CD4-positive, CD25-positive, alpha-beta regulatory T cell (primary cell): Measurements from ENCODE around the gene BPIFA2. TPM values are rescaled to one million over a fixed set of nuclear protein-coding genes. Genes with fewer than 3 reads are reported as not detected.
A peak's percentile ranks its signal among the peaks of the same experiment; 100 is the strongest.

ENCODE experiments used
- ATAC-seq, 2 donors: fragments of 150-1000 bp; cut with Tn5 transposase; one replicate each; pipeline ENCODE4 v1.10.0; 2021; ENCODE audit warnings: low read depth in 2 of 2, moderate number of reproducible peaks in 2 of 2, moderate library complexity in 1 of 2
- DNase-seq, 3 donors: peaks; one replicate each; pipeline versions ENCODE4 v3.0.0 to v3.0.0-alpha.2; 2012 to 2022; ENCODE audit warnings: mixed read lengths in 1 of 3
- H3K27ac ChIP-seq: one replicate; pipeline ENCODE4 v1.7.0; 2013; ENCODE audit warnings: mild to moderate bottlenecking, low read length; ENCODE audit not compliant: insufficient read depth, poor library complexity, severe bottlenecking
- H3K27me3 ChIP-seq: one replicate; pipeline ENCODE4 v1.7.0; 2013; ENCODE audit warnings: low read length; ENCODE audit not compliant: control insufficient read depth, insufficient read depth
- H3K36me3 ChIP-seq: one replicate; pipeline ENCODE4 v1.7.0; 2013; ENCODE audit warnings: mild to moderate bottlenecking, low read length, moderate library complexity; ENCODE audit not compliant: control insufficient read depth, insufficient read depth
- H3K4me1 ChIP-seq: 2 replicates; pipeline ENCODE4 v1.7.0; 2013; ENCODE audit warnings: mild to moderate bottlenecking, low read length; ENCODE audit not compliant: insufficient read depth, control insufficient read depth, poor library complexity, severe bottlenecking
- H3K4me3 ChIP-seq: one replicate; pipeline ENCODE4 v1.7.0; 2013; ENCODE audit warnings: low read depth, mild to moderate bottlenecking, low read length, moderate library complexity
- H3K9me3 ChIP-seq, 2 experiments: 1 replicate in 1 of 2; 2 replicates in 1 of 2; pipeline ENCODE4 v1.7.0; 2013; ENCODE audit warnings: low read length in 2 of 2, mild to moderate bottlenecking in 1 of 2, moderate library complexity in 1 of 2; ENCODE audit not compliant: control insufficient read depth in 2 of 2
- H3K27ac Mint-ChIP-seq, 3 donors: one replicate each; pipeline ENCODE4 v1.8.0; 2020 to 2022; ENCODE audit warnings: mild to moderate bottlenecking in 3 of 3, mixed read lengths in 3 of 3, moderate library complexity in 2 of 3
- H3K27me3 Mint-ChIP-seq: one replicate; pipeline ENCODE4 v1.8.0; 2022; ENCODE audit warnings: mild to moderate bottlenecking, mixed read lengths
- H3K36me3 Mint-ChIP-seq: one replicate; pipeline ENCODE4 v1.8.0; 2020; ENCODE audit warnings: mixed read lengths
- H3K4me1 Mint-ChIP-seq, 4 donors: one replicate each; pipeline ENCODE4 v1.8.0; 2020 to 2022; ENCODE audit warnings: mixed read lengths in 4 of 4, mild to moderate bottlenecking in 1 of 4
- H3K4me3 Mint-ChIP-seq, 4 donors: one replicate each; pipeline ENCODE4 v1.8.0; 2020 to 2022; ENCODE audit warnings: mild to moderate bottlenecking in 4 of 4, mixed read lengths in 4 of 4, moderate library complexity in 3 of 4
- H3K9me3 Mint-ChIP-seq, 7 donors: one replicate each; pipeline ENCODE4 v1.8.0; 2020 to 2022; ENCODE audit warnings: mixed read lengths in 7 of 7, mild to moderate bottlenecking in 3 of 7, moderate library complexity in 2 of 7
- polyA plus RNA-seq, 4 donors: library from polyadenylated mRNA; unstranded; fragments of 300-500 nt; fragmentation: Illumina TruSeq; gene quantifications; one replicate each; pipeline ENCODE4 v1.2.3, GENCODE V29; 2021
- total RNA-seq: library from RNA; stranded (reverse); gene quantifications from one replicate; pipeline ENCODE4 v1.2.3, GENCODE V29; 2022

The BPIFA2 gene
- total and polyA plus RNA-seq, 5 donors from 2014 or later: not detected

DNA sequence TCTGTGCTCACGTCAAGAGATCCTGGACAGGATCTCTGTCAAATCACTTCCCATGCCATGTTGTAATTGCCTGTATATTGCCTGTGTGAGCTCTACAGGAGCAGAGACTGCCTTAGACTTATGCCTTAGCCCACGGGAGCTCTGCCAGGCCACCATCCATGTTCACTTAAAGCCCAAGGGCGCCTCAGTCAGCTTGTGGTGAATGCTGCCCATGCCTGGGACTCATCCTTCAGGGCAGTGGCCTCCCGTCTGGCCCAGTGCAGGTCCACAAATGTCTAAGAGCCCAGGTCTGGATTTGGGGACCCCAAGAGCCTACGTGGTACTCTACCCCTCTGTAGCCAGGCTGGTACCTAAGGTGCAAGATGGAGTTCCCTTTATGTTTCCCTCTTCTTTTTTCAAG, 22.4 kb upstream of the BPIFA2 start:
- ATAC-seq (no peak), DNase-seq (no peak)
- Mint-ChIP-seq H3K27ac (no peak overlapping the region), H3K9me3 (peaks cover 0 to 4% (median 0%) of the 10 kb centered on the region in 7 donors), H3K36me3 (no peaks in the 10 kb centered on the region), H3K4me3 (no peak overlapping the region), H3K27me3 (peaks cover 12% of the 10 kb centered on the region), H3K4me1 (no peaks in the 10 kb centered on the region)
- Histone ChIP-seq H3K27ac (no peak overlapping the region), H3K36me3 (no peaks in the 10 kb centered on the region), H3K4me3 (no peak overlapping the region), H3K9me3 (no peaks in the 10 kb centered on the region), H3K4me1 (no peaks in the 10 kb centered on the region), H3K27me3 (peaks cover 4% of the 10 kb centered on the region)

DNA sequence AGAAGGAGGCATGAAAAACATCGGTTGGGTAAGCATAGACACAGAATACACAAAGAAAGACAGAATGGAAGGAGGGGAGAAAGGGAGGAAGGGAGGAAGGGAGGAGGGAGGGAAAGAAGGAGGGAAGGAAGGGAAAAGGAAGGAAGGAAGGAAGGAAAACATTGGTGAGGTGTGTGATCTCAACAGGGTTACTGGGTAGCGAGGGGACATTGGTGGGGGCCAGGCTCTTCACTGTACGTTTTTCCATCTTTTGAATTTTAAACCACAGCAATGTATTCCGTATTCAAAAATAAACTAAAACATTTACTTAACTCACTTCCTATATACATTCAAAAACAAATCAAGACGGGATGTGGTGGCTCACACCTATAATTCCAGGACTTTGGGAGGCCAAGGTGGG, 20.7 kb upstream of the BPIFA2 start:
- DNase-seq (no peak), ATAC-seq (no peak)
- Mint-ChIP-seq H3K4me1 (no peaks in the 10 kb centered on the region), H3K27me3 (peaks cover 17% of the 10 kb centered on the region), H3K9me3 (peaks cover 0 to 2% (median 0%) of the 10 kb centered on the region in 7 donors), H3K27ac (peak overlapping the region in 1 of 3 donors; percentile 64), H3K36me3 (no peaks in the 10 kb centered on the region), H3K4me3 (no peak overlapping the region)
- no peaks in the 10 kb centered on the region for H3K4me1 ChIP-seq
- no peak overlapping the region for H3K27ac ChIP-seq
- H3K36me3 ChIP-seq: no peaks in the 10 kb centered on the region
- no peaks in the 10 kb centered on the region for H3K9me3 ChIP-seq
- H3K4me3 ChIP-seq: no peak overlapping the region
- peaks cover 4% of the 10 kb centered on the region for H3K27me3 ChIP-seq

DNA sequence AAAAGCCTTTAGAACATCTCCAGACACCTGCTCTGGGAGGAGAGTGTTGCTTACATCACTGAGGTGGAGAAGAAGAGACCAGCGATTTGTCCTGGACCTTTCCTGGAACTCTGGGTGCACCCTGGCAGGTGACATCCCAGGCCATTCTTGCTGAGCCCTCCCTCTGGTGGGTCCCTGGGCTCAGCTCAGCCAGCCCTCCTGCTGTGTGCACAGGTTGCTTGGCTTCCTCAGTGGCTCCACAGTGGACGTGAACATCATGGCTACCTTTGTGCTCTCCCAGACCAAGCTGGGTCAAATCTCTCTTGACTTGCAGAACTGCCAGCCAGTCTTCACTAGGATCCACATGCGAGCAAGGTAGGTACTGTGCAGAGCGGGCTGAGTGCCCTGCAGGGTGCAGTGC, 19.9 kb upstream of the BPIFA2 start:
- peaks cover 14% of the 10 kb centered on the region for H3K27me3 Mint-ChIP-seq
- H3K27ac Mint-ChIP-seq: no peak overlapping the region
- H3K27ac ChIP-seq: no peak overlapping the region
- peaks cover 6% of the 10 kb centered on the region for H3K27me3 ChIP-seq
- H3K9me3 ChIP-seq: no peaks in the 10 kb centered on the region
- ATAC-seq (no peak), DNase-seq (no peak)
- no peak overlapping the region for H3K4me3 ChIP-seq
- no peaks in the 10 kb centered on the region for H3K4me1 ChIP-seq
- H3K36me3 ChIP-seq: no peaks in the 10 kb centered on the region
- H3K9me3 Mint-ChIP-seq: peaks cover 0 to 2% (median 0%) of the 10 kb centered on the region in 7 donors
- no peaks in the 10 kb centered on the region for H3K4me1 Mint-ChIP-seq
- no peaks in the 10 kb centered on the region for H3K36me3 Mint-ChIP-seq
- no peak overlapping the region for H3K4me3 Mint-ChIP-seq

DNA sequence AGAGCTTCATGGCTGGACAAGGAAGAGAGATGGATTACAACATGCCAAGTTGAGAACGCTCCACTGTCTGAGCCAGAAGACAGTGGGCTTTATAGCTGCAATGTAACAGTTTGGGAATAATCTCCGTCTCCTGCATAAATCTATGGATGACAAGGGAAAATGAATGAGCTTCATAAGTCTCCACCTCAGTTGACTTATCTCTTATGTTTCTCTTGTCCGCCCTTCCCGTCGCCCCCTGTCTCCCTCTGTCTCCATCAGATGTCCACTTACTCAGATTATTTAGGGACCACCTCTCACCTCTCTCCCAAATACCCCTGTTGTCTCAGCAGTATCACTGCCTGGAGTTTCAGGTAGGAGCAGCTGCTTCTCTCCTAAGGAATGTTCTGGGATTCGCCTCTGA, 13.7 kb upstream of the BPIFA2 start:
- DNase-seq (no peak), ATAC-seq (no peak)
- Histone ChIP-seq H3K27ac (no peak overlapping the region), H3K27me3 (peaks cover 4% of the 10 kb centered on the region), H3K4me1 (no peaks in the 10 kb centered on the region), H3K4me3 (no peak overlapping the region), H3K9me3 (no peaks in the 10 kb centered on the region), H3K36me3 (no peaks in the 10 kb centered on the region)
- H3K4me3 Mint-ChIP-seq: no peak overlapping the region
- H3K36me3 Mint-ChIP-seq: no peaks in the 10 kb centered on the region
- peaks cover 0 to 2% (median 0%) of the 10 kb centered on the region in 7 donors for H3K9me3 Mint-ChIP-seq
- H3K27me3 Mint-ChIP-seq: peaks cover 22% of the 10 kb centered on the region
- no peak overlapping the region for H3K27ac Mint-ChIP-seq
- H3K4me1 Mint-ChIP-seq: no peaks in the 10 kb centered on the region

DNA sequence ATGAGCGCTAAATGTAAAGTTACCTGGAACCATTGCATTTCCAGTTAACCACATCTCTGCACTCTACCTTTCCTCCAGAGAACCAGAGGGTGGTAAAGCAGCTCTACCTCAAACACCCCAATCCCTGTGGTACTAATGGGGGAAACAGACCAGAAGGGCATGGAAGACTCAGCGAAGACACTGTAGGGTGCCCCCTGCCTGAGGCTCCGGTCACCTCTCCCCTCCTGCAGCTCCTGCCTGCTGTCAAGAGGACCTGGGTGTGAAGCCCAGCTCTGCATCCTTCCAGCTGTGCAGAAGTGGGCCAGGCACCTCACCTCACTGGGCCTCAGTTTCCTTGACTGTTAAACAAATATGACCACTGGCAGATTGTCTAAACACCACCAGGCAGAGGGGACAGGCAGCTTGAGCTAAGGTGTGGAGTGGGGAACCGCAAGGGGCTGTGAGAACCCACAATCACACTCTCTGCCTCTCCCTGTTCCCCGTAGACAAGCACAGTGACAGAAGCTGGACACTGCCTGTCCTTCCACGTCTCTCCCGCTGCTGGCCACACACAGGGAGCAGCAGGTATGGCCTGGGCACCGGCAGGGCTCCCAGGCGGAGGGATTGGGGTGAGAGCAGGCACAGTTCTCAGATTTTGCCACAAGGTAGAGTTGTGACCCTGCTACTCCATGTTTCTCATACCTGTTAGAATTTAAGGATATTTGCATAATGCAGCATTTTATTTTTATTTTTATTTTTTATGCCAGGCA, 9.1 kb upstream of the BPIFA2 start:
- H3K9me3 ChIP-seq: no peaks in the 10 kb centered on the region
- Mint-ChIP-seq H3K36me3 (no peaks in the 10 kb centered on the region), H3K4me1 (no peaks in the 10 kb centered on the region), H3K27ac (no peak overlapping the region), H3K9me3 (peaks cover 0 to 2% (median 0%) of the 10 kb centered on the region in 7 donors), H3K4me3 (no peak overlapping the region), H3K27me3 (peaks cover 15% of the 10 kb centered on the region)
- H3K36me3 ChIP-seq: no peaks in the 10 kb centered on the region
- H3K4me3 ChIP-seq: no peak overlapping the region
- no peaks in the 10 kb centered on the region for H3K4me1 ChIP-seq
- DNase-seq (no peak), ATAC-seq (no peak)
- no peak overlapping the region for H3K27ac ChIP-seq
- no peaks in the 10 kb centered on the region for H3K27me3 ChIP-seq

DNA sequence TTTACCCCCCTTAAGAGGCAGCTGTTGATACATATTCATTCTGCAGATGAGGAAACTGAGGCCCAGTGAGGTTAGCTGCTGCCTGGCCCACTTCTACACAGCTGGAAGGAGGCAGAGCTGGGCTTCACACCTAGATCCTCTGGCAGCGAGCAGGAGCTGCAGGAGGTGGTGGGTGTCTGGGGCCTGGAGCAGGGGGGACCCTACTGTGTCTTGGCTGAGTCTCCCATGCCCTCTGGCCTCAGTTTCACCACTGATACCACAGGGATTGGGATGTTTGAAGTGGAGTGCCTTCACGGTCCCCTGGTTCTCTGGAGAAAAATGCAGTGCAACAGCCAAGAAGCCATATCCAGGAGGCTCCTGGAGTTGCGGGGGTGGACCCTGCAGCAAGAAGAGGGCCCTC, 8.2 kb upstream of the BPIFA2 start:
- no peaks in the 10 kb centered on the region for H3K9me3 ChIP-seq
- Mint-ChIP-seq H3K4me1 (no peaks in the 10 kb centered on the region), H3K36me3 (no peaks in the 10 kb centered on the region), H3K27ac (no peak overlapping the region), H3K9me3 (peaks cover 0 to 2% (median 0%) of the 10 kb centered on the region in 7 donors), H3K27me3 (peaks cover 6% of the 10 kb centered on the region), H3K4me3 (no peak overlapping the region)
- H3K27ac ChIP-seq: no peak overlapping the region
- ATAC-seq (no peak), DNase-seq (no peak)
- no peak overlapping the region for H3K4me3 ChIP-seq
- no peaks in the 10 kb centered on the region for H3K4me1 ChIP-seq
- no peaks in the 10 kb centered on the region for H3K27me3 ChIP-seq
- H3K36me3 ChIP-seq: no peaks in the 10 kb centered on the region

DNA sequence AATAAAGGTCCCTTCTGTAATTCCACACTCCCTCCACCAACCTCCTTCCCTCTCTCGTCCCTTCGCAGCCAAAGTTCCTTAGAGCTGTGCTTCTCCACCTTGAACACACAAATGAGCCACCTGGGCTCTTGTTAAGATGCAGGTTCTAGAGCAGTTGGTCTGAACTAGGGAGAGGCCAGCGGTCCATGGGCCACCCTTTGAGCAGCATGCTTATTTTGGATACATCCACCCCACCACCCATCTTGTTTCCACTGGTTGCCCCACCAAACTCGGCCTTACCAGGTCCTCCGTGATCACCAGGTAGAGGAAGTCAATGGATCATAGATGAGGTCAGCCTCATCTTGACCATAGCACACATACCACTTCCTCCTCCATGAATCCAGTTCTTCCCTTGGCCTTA, 7.3 kb upstream of the BPIFA2 start:
- ATAC-seq (no peak), DNase-seq (no peak)
- H3K9me3 Mint-ChIP-seq: peaks cover 0 to 2% (median 0%) of the 10 kb centered on the region in 7 donors
- Histone ChIP-seq H3K9me3 (no peaks in the 10 kb centered on the region), H3K27ac (no peak overlapping the region), H3K36me3 (no peaks in the 10 kb centered on the region), H3K4me1 (no peaks in the 10 kb centered on the region), H3K27me3 (no peaks in the 10 kb centered on the region), H3K4me3 (no peak overlapping the region)
- no peaks in the 10 kb centered on the region for H3K36me3 Mint-ChIP-seq
- H3K4me1 Mint-ChIP-seq: no peaks in the 10 kb centered on the region
- no peak overlapping the region for H3K27ac Mint-ChIP-seq
- peaks cover 9% of the 10 kb centered on the region for H3K27me3 Mint-ChIP-seq
- H3K4me3 Mint-ChIP-seq: no peak overlapping the region

DNA sequence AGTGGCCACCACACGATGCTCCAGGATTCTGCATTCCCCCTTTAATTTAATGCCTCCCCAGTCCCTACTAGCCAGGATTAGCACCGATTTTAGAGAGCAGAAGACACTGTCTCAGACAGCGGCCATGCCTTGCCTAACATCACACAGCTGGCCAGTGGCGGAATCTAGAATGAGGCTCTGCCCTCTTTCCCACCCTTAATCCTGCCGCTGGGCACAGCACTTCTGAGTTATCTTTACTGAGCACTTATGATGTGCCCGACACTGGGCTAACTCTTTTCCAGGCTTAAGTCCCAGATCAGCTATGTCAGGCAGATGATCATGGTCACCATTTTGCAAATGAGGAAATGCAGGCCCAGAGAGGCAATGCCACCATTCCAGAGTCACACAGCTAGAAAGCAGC, 5.6 kb upstream of the BPIFA2 start:
- Histone ChIP-seq H3K36me3 (no peaks in the 10 kb centered on the region), H3K27me3 (no peaks in the 10 kb centered on the region), H3K4me3 (no peak overlapping the region), H3K4me1 (no peaks in the 10 kb centered on the region), H3K9me3 (no peaks in the 10 kb centered on the region), H3K27ac (no peak overlapping the region)
- ATAC-seq (no peak), DNase-seq (no peak)
- Mint-ChIP-seq H3K27ac (no peak overlapping the region), H3K9me3 (peaks cover 0 to 2% (median 0%) of the 10 kb centered on the region in 7 donors), H3K4me1 (no peaks in the 10 kb centered on the region), H3K36me3 (no peaks in the 10 kb centered on the region), H3K27me3 (peaks cover 15% of the 10 kb centered on the region), H3K4me3 (no peak overlapping the region)
